ENCODE measurements around the gene EIF1.
"Not testable (repeated sequence)": the region's sequence is repeated elsewhere in the genome, so short reads cannot be mapped to it uniquely, and the experiment has no call there.

Gene EIF1

DNA sequence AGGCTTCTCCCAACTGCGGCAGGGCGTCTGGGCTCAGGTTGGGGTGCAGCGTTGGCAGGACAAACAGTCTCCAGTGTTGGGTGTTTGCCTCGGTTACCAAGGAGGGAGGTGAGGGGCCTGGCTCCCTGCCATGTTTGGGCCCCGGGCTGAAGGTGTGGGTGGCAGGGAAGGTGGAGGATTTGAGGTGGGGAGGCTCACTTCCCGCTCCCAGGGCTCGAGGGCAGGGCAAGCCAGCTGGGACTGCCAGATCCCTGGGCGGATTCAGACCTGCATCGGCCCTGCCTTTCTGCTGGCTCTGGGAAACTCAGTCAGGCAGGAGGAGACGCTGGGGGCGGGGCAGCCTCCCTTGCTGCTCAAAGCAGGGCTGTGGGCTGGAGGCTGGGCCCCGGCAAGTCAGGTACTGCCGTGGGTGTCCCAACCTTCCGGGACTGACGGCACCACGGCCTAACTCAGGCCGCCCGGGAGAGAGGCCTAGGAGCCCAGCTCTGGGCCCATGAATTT is 33.0 kb upstream of the EIF1 start:
- DNase-seq (ENCODE audit: low read depth), result no peak

DNA sequence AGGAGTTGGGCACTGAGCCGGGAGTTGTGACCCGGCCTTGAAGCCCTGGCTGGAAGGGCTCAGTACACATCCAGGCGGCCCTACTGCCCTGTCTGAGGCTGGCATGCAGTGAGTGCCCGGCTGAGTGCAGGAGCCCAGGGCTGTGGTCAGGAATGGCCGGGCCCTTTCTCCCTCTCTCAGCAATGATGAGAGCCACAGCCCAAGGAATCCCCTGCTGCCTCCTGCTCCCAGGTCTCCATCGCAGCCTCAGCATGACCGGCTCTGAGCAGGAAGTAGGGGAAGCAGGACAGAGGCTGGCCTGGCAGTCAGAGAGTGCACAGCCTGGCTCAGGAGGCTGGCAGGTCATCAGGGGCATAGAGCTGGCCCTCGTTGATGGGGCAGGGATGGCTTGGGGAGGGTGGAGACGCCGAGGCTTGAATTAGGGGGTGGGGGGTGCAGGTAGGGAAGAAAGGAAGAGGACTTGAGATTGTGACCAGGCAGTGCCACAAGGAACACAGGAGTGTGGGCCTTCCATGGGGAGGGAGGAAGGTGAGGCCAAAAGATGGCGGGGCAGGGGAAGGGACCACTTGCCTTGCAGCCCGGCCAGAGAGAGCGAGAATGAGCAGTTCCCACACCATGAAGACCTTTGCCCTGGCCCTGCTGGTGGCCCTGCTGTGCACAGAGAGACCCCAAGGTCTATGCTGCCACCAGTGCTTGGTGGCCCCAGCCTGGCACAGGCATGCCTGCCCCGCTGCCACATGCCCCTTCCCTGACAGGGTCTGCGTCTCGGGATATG is 32.2 kb upstream of the EIF1 start:
- no peak for DNase-seq (ENCODE audit: low read depth)

DNA sequence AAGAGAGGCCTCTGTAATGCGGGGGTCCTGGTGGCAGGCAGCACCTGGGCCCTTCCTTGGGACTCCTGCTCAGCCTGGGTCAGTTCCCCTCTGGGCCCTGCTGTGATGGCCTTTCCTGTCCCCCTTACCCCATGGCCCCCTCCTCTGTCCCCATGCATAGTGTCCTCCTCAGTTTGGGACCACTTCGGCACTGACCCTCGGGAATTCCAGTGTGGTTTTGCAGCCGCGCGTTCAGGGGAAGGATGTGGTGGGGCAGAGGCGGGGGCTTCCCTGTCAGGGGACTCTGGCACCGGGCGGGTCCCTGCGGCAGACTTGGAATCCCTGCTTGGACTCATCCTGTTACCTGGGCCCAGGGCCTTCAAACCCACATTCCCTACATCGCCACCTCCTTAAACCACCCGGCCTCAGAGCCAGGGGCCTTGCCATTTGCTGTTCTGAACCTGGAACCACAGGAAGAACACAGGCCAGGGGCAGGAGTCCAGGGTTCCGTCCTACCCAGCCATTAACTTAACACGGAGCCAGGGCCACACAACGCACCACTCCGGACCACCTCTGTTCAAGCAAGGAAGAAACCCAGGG is 31.4 kb upstream of the EIF1 start:
- DNase-seq (ENCODE audit: low read depth), result no peak

DNA sequence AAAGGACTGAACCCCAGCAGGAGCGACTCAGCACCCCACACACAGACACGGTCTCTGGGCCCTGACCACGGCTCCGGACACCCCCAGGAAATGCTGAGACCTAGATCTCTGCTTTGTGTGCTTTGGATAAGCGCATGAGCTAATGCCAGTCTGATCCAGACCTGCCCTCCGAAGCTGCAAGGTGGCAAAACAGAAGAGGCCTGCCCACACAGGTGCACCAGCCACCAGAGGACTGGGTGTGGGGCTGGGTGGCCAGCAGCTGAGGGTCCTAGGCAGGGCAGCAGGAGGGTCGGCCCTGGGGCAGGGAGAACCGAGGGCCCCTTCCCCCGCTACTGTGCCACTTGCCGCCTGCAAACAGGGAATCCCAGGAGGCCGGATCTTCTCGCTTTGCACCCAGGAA is 30.7 kb upstream of the EIF1 start:
- DNase-seq (ENCODE audit: low read depth), result no peak

DNA sequence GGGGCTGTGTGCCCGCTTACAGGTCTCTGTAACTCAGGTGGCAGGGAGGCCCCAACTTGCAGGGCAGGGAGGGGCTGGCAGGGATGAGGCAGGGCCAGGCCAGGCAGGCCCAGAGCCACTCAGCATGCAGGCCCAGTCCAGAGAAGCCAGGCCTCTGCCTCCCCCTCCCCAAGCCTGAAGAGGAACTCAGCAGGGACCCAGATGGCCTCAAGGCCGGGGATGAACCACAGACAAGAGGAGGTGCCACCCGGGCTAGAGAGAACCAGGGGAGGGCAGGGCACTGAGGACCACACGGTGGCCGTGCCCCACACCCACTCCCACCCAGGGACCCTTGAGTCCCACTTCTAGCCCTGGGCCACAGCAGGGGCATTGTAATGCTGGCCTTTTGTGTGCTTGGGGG is 29.8 kb upstream of the EIF1 start:
- no peak for DNase-seq (ENCODE audit: low read depth)

DNA sequence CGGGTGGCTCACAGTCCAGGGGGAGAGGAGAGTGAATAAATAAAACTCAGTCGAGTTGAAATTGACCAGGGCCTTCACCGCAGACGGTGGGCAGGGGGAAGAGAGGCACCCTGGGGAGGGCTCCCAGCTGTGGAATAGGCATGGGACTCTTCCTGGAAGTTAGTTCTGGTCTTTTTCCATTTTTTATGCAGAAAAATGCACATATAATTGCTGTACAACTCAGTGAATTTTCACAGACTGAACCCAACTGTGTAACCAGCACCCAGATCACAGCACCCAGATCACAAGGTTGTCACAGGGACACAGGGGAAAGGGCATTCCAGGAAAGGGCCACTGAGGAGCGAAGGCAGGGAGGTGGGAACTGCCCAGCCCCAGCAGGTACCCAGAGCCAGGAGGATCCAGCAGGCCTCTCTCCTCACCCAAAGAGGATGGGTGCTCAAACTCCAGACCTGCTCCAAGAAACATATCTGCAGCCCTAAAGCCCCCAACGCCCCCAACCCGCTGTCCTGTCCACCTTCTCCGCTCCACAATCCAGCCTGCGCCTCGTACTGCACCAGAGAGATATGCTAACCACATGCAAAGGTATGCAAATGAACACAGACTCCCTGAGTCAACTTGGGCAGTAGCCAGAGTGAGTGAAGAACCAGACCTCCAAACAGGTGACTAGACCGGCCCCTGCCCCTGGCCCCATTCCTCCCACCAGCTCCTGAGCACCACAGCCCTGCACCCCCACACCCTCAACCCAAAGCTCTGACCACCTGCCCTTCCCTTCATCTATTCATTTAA is 29.1 kb upstream of the EIF1 start:
- DNase-seq (ENCODE audit: low read depth), result no peak

DNA sequence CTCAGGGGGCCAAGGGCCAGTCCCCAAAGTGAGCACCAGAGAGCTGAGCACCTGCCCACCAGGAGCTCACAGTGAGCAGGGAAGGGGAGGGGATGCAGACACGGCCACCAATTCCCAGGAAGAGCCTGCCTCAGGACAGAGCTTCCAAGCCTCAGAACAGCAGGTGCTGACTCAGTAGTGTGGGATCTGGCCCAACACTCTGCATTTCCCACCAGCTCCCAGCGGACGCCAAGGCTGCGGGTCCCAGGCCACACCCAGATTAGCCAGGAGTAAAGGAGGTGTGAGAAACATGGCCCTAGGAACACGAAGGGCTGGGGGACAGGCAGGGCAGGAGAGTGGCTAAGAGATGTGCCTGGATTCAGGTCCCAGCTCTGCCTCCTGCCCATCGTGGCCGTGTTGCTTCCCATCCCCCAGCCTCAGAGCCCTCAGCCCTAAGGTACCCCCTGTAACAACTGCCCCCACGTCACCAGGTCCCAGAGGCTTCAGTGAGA is 28.4 kb upstream of the EIF1 start:
- no peak for DNase-seq (ENCODE audit: low read depth)

DNA sequence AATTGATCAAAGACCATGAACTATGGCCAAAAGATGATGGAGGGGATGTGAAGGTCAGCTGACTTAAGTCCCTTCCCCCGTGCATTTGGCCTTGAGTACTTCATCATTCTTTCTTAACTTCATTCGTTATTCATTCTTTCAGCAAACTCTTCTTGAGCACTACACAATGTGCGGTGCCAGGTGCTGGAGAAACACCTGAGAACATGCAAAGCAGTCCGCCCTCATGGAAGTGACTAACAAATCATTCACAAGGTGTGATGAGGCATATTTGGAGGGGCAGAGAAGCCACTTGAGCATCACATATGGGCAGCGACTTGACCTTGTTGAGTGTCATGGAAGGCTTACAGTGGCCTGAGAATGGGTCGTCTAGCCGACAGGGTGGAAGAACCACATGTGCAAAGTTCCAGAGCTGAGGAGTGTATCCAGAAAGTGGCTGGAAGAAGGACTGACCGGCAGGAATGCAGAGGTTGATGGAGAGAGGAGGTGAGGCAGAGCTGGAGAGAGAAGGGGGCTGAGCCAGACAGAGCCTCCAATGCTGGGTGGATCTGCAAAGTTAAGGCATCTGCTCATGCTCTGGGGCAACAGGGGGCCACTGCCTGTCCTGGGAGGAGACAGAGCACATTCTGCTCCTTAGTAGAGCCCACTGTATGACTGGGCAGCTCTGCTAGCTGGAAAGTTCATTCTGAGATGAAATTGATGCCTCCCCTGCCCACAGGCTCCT is 25.1 kb upstream of the EIF1 start:
- DNase-seq (ENCODE audit: low read depth), result no peak

DNA sequence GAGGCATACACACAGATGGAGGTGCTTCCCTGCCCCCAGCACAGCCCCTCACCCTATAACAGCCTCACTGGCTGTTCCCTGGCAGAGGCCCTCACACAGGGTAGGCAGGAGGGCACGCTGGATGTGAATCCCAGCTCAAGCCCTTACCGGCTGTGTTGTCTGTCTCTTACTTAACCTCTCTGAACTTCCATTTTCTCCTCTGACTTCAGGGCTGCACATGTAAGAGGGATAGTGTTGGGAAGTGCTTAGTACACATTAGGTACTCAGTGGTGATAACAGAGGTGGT is 24.6 kb upstream of the EIF1 start:
- no peak for DNase-seq (ENCODE audit: low read depth)

DNA sequence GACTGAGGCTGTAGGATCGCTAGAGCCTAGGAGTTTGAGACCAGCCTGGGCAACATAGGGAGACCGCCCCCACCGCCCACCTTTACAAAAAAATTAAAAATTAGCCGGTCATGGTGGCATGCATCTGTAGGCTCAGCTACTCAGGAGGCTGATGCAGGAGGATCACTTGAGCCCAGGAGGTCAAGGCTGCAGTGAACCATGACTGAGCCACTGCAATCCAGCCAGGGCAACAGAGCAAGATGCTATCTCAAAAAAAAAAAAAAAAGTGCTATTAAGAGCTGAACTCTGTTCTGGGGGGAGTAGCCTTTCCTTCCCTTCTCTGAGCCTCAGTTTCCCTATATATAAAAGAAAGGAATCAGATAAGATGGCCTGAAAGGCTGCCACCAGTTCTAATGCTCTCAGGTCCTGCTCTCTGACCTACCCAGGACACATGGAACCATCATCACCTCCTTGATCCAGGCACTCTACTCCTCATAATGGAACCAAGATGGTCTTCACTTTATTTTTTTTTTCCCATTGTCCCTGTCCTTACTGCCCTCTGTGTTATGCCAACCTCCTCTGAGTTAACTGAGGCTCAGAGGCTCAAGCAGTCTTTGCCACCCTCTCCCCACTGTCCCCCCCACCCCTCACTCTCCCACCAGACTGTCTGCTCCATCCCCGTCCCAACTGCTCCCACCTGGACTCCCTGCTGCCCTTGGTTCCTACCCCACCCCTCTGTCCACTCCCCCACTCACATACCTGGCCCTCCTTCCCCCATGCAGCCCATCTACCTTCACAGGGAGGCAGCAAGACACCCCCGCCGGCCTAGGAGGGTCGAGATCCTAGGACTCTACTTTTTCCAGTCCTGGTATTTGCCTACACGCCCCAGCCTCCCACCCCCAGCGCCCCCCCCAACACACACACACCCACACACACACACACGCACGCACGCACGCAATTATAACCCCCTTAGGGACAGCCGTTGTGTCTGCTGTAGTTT is 23.8 kb upstream of the EIF1 start:
- DNase-seq (ENCODE audit: low read depth), result no peak

DNA sequence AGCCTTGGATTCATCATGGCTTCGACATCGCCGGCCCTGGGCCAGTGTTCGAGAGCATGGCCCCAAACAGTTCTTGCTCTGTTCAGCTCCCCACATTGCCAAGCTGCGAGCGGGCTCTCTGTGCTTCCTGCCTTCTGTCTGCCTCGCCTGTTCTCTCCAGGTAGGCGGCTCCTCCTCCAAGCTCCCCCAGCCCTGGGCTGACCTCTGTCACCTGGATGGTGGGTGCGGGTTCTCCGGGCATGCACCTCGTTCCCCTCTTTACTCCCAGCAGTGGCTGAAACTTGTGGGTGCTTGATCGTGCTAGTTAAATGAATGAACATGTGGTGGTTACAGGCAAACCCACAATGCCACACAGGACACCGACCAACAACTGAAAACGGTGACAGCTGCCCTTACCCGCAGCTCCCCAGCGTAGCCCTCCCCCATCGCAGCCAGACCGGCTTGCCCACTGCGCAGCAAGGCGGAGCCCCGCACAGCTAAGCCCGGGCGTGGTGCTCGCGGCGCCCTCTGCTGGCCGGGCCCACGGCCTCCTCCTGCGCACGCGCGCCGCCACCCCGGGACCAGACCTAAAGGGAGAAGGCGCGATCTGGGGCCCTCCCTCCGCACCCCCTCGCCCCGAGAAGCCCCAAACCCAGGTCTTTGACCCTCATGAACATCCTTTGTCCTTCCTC is 23.0 kb upstream of the EIF1 start:
- DNase-seq (ENCODE audit: low read depth), result peak; percentile 69

DNA sequence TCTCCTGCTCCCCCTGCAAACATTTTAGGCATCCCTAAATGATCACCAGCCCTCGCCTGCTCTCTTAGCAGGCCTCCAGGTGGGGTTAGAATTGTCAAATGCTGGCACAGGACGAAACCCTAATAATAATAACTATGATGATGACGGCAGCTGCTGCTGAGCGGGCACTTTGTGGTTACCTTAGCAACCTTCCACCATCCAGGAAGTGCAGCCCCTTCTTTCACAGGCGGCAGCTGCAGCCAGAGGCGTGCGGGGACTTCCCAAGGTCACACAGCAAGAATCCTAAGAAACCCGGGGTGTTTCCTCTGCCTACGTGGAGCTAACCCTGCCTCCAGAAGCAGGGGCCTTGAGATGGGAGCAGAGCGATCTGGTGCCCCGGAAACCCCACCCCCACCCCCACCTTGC is 22.4 kb upstream of the EIF1 start:
- peak; percentile 8 for DNase-seq (ENCODE audit: low read depth)

DNA sequence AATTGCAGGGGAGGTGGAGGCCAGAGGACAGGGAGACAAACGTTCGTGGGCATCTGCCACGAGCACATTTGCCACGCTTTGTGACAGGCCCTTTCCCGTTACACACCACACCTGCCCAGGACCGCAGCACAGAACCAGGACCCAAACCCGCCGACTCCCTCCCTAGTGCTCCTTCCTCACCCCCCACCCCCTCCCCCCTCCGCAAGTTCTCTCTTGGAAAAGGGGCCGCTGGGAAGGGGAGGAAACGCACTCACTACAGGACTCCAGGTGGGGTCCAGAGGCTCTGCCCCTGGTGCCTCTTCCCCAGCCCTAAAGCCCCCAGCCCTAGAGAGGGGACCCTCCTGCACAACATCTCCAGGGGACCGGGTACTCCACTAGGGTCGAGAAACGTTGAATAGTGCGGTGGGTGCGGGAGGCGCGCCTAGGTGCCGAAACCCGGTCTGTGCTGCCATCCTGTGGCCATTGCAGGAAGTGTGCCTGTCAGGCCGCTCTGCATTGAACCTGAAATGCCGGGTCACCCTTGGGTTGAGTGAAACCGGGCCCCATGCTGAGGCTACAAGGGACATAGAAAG is 21.9 kb upstream of the EIF1 start:
- peak; percentile 39 for DNase-seq (ENCODE audit: low read depth)

DNA sequence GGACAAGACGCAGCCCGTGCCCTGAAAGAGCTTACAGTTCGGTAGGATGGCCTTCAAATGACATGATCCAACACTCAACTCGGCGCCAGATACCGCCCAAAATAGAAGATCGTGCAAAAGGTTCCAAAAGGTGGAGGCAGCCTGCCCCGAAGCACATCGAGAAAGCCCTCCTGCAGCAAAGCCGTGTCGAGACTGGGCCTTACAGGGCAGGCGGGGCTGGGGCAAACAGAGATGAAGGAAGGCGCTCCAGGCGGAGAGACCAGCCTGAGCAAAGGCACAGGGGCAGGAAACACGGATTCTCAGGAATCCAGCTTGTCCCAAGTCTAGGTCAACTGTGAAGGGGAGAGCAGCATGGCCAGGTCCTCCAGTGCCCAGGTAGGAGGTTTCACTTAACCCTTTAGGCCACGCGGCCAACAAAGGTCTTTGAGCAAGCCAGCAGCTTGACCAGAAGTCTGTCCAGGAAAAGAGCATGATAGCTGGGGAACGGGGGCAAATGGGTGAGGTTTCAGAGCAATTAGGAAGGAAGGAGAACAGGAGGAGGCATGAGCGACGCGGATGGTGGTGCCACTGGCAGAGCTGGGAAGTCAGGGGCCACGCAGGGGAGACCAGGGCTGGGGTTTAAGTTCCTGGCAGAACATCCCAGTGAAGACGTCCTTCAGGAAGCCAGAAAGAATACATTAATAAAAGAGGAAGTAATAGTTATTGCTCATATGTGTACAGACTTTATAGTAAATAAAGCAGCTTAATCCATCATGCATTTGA is 21.2 kb upstream of the EIF1 start:
- no peak for DNase-seq (ENCODE audit: low read depth)

DNA sequence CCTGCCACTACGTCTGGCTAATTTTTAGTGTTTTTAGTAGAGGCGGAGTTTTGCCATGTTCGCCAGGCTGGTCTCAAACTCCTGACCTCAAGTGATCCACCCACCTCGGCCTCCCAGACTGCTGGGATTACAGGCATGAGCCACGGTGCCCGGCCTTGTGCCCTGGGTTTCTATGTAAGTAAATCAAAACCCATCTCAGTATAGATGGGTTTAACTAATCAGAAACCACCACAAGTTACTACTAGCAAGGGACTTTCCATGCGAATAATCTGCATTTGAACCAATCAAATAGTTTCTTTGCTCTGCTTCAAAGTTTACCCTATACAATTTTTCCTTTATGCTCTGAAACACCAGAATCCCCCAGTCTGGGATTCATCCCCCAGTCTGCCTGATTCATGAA is 16.5 kb upstream of the EIF1 start:
- no peak for DNase-seq (ENCODE audit: low read depth)

DNA sequence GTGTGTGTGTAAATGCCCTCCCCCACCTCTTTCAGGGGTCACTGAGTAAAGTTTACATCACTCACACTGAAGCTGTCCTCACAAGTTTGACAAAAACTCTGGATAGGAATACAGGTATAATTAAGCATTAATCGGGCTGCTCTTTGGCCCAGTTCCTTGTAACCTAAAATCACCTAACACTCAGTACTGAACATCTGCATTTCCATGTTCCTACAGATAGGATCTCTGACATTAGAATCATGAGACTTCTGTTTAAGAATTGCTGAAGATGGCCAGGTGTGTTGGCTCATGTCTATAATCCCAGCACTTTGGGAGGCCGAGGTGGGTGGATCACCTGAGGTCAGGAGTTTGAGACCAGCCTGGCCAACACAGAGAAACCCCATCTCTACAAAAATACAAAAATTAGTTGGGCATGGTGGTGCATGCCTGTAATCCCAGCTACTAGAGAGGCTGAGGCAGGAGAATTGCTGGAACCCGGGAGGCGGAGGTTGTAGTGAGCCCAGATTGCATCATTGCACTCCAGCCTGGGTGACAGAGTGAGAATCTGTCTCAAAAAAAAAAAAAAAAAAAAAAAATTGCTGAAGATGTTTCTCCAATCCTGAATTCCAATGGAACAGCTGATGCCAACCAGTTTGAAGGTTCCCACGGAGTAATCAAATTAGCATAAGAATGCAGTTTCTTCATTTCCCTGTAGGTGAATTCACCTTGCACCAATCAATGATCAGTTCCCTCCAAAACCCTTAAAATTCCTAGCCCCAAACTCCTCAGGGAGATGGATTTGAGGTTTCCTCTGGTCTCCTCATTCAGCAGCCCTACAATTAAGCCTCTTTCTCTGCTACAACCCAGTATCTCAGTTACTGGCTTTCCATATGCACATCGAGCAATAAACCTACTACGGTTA is 13.3 kb upstream of the EIF1 start:
- not testable (repeated sequence) for DNase-seq (ENCODE audit: low read depth)

DNA sequence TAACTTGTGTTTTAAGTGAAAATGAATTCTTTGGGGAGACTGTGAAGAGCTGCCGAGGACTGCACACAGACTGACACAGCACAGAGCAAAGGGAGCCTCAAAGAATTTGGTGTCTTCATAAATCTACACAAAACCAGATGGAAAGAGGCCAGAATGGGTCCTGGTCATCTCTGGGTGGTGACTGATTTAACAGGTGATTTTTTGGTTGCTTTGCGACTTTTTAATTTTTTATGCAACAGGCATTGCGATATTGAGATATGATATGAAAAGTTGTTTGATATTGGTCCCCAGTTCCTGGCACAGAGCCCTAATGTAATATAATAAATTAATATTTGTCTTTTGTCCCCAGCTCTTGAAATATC is 12.6 kb upstream of the EIF1 start:
- no peak for DNase-seq (ENCODE audit: low read depth)

DNA sequence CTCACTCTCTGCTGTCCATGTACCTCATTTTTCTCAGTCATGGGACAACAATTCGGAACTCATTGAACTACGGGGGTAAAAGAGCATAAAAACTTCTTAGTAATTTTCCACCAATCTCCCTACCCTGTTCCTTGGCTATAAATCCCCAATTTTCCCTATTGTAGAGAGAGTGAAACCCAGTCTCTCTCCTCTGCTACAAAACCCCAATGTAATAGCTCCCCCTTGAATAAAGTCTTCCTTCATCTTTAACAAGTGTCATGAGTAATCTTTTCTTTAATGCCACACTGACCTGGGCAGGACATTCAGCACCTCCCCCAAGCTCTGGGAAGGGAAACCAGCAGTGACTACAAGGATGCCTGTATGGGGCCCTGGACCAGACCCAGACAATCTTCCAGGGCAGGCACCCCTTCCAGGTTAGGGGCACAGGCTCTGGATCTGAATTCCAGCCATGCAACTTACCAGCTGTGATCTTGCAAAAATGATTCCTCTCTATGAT is 10.2 kb upstream of the EIF1 start:
- DNase-seq (ENCODE audit: low read depth), result no peak
